GM23338 (cell line): ENCODE measurements around the gene SPTB.

Experiments
- CREB1 ChIP-seq: fragments of 250-450 bp; sonication (Bioruptor Pico); IDR thresholded peaks from 2 replicates; pipeline ENCODE4 v1.5.0; 2020; ENCODE audit warnings: low read depth, mild to moderate bottlenecking, moderate library complexity
- EZH2 ChIP-seq: fragments of 200-600 bp; sonication (generic); IDR thresholded peaks from one replicate; pipeline ENCODE4 v1.8.0; 2017; ENCODE audit warnings: antibody characterized with exemption, mild to moderate bottlenecking, low read depth; ENCODE audit not compliant: unreplicated experiment
- EZH2phosphoT487 ChIP-seq: fragments of 200-600 bp; sonication (generic); IDR thresholded peaks from one replicate; pipeline ENCODE4 v1.8.1; 2018; ENCODE audit warnings: antibody characterized with exemption; ENCODE audit not compliant: unreplicated experiment
- JUNB ChIP-seq: IDR thresholded peaks from one replicate; pipeline ENCODE4 v1.6.1; 2016; ENCODE audit warnings: antibody characterized with exemption; ENCODE audit not compliant: unreplicated experiment
- NANOG ChIP-seq: IDR thresholded peaks from 2 replicates; pipeline ENCODE4 v1.6.1; 2016; ENCODE audit warnings: antibody characterized with exemption, borderline replicate concordance
- POLR2AphosphoS5 ChIP-seq: IDR thresholded peaks from 2 replicates; pipeline ENCODE4 v1.6.1; 2016; ENCODE audit warnings: antibody characterized with exemption, low read depth
- STAT1 ChIP-seq: IDR thresholded peaks from one replicate; pipeline ENCODE4 v1.6.1; 2016; ENCODE audit warnings: antibody characterized with exemption; ENCODE audit not compliant: unreplicated experiment
- ZNF114 ChIP-seq: fragments of 250-450 bp; sonication (Bioruptor Pico); IDR thresholded peaks from 2 replicates; pipeline ENCODE4 v1.5.0; 2020; ENCODE audit warnings: mild to moderate bottlenecking, moderate library complexity
- ZNF331 ChIP-seq: fragments of 250-450 bp; sonication (Bioruptor Pico); IDR thresholded peaks from 2 replicates; pipeline ENCODE4 v1.5.0; 2020; ENCODE audit warnings: low read depth, mild to moderate bottlenecking, moderate library complexity
- TF ChIP-seq, protein P1 (sequence below), 2 experiments: fragments of 200-600 bp in 1 of 2; sonication (generic) in 1 of 2; conservative IDR thresholded peaks; 2 replicates each; pipeline versions ENCODE4 v1.5.1 to v1.6.1; 2016 to 2017; ENCODE audit warnings: antibody characterized with exemption in 2 of 2, low read depth in 2 of 2, mild to moderate bottlenecking in 2 of 2, moderate library complexity in 1 of 2
- TF ChIP-seq, protein P2 (sequence below): IDR thresholded peaks from one replicate; pipeline ENCODE4 v1.6.1; 2018; ENCODE audit warnings: antibody characterized with exemption; ENCODE audit not compliant: unreplicated experiment
- TF ChIP-seq, protein P3 (sequence below): IDR thresholded peaks from 2 replicates; pipeline ENCODE4 v1.6.1; 2016; ENCODE audit warnings: antibody characterized with exemption

DNA sequence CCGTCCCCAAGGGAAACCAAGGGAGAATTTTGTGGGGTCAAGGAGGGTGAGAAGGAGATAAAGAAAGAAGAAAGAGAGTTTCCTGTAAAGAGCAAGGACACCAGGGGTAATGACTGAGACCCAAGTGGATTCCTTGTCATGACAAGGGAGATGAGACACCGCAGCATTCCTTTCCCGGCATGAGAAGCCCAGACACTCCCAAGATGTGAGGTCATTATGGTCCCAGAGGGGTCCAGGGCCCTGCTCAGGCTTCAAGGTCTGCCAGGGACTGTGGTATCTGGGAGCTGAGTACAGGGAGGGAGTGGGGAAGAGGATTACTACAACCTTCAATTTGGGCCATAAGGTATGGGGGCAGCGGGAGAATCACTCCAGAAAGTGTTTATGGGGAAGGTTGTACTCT is 58.1 kb downstream of the SPTB start:
- no peak for TF ChIP-seq POLR2AphosphoS5
- TF ChIP-seq EZH2phosphoT487, result no peak
- no peak for TF ChIP-seq EZH2
- TF ChIP-seq, protein P1, sequence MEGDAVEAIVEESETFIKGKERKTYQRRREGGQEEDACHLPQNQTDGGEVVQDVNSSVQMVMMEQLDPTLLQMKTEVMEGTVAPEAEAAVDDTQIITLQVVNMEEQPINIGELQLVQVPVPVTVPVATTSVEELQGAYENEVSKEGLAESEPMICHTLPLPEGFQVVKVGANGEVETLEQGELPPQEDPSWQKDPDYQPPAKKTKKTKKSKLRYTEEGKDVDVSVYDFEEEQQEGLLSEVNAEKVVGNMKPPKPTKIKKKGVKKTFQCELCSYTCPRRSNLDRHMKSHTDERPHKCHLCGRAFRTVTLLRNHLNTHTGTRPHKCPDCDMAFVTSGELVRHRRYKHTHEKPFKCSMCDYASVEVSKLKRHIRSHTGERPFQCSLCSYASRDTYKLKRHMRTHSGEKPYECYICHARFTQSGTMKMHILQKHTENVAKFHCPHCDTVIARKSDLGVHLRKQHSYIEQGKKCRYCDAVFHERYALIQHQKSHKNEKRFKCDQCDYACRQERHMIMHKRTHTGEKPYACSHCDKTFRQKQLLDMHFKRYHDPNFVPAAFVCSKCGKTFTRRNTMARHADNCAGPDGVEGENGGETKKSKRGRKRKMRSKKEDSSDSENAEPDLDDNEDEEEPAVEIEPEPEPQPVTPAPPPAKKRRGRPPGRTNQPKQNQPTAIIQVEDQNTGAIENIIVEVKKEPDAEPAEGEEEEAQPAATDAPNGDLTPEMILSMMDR (conservative IDR thresholded peaks at IDR 0.05; ENCODE audit: low read depth in 2 of 2), result no peak
- TF ChIP-seq, protein P2, sequence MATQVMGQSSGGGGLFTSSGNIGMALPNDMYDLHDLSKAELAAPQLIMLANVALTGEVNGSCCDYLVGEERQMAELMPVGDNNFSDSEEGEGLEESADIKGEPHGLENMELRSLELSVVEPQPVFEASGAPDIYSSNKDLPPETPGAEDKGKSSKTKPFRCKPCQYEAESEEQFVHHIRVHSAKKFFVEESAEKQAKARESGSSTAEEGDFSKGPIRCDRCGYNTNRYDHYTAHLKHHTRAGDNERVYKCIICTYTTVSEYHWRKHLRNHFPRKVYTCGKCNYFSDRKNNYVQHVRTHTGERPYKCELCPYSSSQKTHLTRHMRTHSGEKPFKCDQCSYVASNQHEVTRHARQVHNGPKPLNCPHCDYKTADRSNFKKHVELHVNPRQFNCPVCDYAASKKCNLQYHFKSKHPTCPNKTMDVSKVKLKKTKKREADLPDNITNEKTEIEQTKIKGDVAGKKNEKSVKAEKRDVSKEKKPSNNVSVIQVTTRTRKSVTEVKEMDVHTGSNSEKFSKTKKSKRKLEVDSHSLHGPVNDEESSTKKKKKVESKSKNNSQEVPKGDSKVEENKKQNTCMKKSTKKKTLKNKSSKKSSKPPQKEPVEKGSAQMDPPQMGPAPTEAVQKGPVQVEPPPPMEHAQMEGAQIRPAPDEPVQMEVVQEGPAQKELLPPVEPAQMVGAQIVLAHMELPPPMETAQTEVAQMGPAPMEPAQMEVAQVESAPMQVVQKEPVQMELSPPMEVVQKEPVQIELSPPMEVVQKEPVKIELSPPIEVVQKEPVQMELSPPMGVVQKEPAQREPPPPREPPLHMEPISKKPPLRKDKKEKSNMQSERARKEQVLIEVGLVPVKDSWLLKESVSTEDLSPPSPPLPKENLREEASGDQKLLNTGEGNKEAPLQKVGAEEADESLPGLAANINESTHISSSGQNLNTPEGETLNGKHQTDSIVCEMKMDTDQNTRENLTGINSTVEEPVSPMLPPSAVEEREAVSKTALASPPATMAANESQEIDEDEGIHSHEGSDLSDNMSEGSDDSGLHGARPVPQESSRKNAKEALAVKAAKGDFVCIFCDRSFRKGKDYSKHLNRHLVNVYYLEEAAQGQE, result no peak
- no peak for TF ChIP-seq NANOG
- no peak for TF ChIP-seq ZNF331 (CRISPR knock-in tag)
- TF ChIP-seq JUNB, result no peak
- TF ChIP-seq ZNF114, result no peak
- TF ChIP-seq, protein P3, sequence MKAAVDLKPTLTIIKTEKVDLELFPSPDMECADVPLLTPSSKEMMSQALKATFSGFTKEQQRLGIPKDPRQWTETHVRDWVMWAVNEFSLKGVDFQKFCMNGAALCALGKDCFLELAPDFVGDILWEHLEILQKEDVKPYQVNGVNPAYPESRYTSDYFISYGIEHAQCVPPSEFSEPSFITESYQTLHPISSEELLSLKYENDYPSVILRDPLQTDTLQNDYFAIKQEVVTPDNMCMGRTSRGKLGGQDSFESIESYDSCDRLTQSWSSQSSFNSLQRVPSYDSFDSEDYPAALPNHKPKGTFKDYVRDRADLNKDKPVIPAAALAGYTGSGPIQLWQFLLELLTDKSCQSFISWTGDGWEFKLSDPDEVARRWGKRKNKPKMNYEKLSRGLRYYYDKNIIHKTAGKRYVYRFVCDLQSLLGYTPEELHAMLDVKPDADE, result no peak
- TF ChIP-seq CREB1, result no peak
- TF ChIP-seq STAT1, result no peak
